ENCODE results near the gene OTOG. TPM values are rescaled to one million over a fixed set of nuclear protein-coding genes. Genes with fewer than 3 reads are reported as not detected.

Gene OTOG
- total RNA-seq, 6 experiments from 2014 or later, result not detected

GRCh38 chr11:17597770-17598169 lies 50.7 kb downstream of the OTOG start:
- H3K4me3 Mint-ChIP-seq, result no peak overlapping the region
- TF ChIP-seq CTCF (IDR thresholded peaks at IDR 0.05), result no peak
- no peak overlapping the region for H3K27ac Mint-ChIP-seq
- no peaks in the 10 kb centered on the region for H3K9me3 Mint-ChIP-seq
- H3K36me3 Mint-ChIP-seq (ENCODE audit: low read depth), result no peaks in the 10 kb centered on the region
- peaks cover 20% of the 10 kb centered on the region for H3K27me3 Mint-ChIP-seq (ENCODE audit: insufficient read depth)
- H3K4me1 Mint-ChIP-seq (ENCODE audit: low read depth), result no peaks in the 10 kb centered on the region
- DNase-seq, result no peak

- Mint-ChIP-seq H3K36me3 (ENCODE audit: low read depth) (no peaks in the 10 kb centered on the region), H3K27ac (no peak overlapping the region), H3K9me3 (no peaks in the 10 kb centered on the region), H3K4me3 (no peak overlapping the region), H3K4me1 (ENCODE audit: low read depth) (no peaks in the 10 kb centered on the region), H3K27me3 (ENCODE audit: insufficient read depth) (peaks cover 16% of the 10 kb centered on the region)
- TF ChIP-seq CTCF (IDR thresholded peaks at IDR 0.05), result peak; percentile 97
- peak; percentile 37 for DNase-seq
Measured at GRCh38 chr11:17598700-17599459, 51.8 kb downstream of the OTOG start.

GRCh38 chr11:17599460-17599925 lies 52.4 kb downstream of the OTOG start:
- H3K27ac Mint-ChIP-seq, result no peak overlapping the region

GRCh38 chr11:17600316-17601255 lies 53.5 kb downstream of the OTOG start:
- H3K36me3 Mint-ChIP-seq (ENCODE audit: low read depth), result no peaks in the 10 kb centered on the region
- TF ChIP-seq CTCF (IDR thresholded peaks at IDR 0.05), result no peak
- no peaks in the 10 kb centered on the region for H3K9me3 Mint-ChIP-seq
- no peak for DNase-seq
- no peaks in the 10 kb centered on the region for H3K4me1 Mint-ChIP-seq (ENCODE audit: low read depth)
- H3K27me3 Mint-ChIP-seq (ENCODE audit: insufficient read depth), result peaks cover 3% of the 10 kb centered on the region; the same call in 1 of the 2 replicates
- H3K4me3 Mint-ChIP-seq, result no peak overlapping the region
- H3K27ac Mint-ChIP-seq, result no peak overlapping the region

More at GRCh38 chr11:17599460-17599925, 52.4 kb downstream of the OTOG start:
- Mint-ChIP-seq H3K4me1 (ENCODE audit: low read depth) (no peaks in the 10 kb centered on the region), H3K4me3 (no peak overlapping the region), H3K27me3 (ENCODE audit: insufficient read depth) (peaks cover 13% of the 10 kb centered on the region), H3K36me3 (ENCODE audit: low read depth) (no peaks in the 10 kb centered on the region), H3K9me3 (no peaks in the 10 kb centered on the region)
- no peak for TF ChIP-seq CTCF (IDR thresholded peaks at IDR 0.05)
- DNase-seq, result no peak

GRCh38 chr11:17601256-17601671 lies 54.2 kb downstream of the OTOG start:
- peak; percentile 24; the same call in 1 of the 2 replicates for TF ChIP-seq CTCF (IDR thresholded peaks at IDR 0.05)
- no peak overlapping the region for H3K27ac Mint-ChIP-seq
- no peaks in the 10 kb centered on the region for H3K4me1 Mint-ChIP-seq (ENCODE audit: low read depth)
- H3K27me3 Mint-ChIP-seq (ENCODE audit: insufficient read depth), result peaks cover 3% of the 10 kb centered on the region
- DNase-seq, result no peak
- no peak overlapping the region for H3K4me3 Mint-ChIP-seq
- no peaks in the 10 kb centered on the region for H3K36me3 Mint-ChIP-seq (ENCODE audit: low read depth)
- H3K9me3 Mint-ChIP-seq, result no peaks in the 10 kb centered on the region

Data from HFFc6 (cell line).